Stimulated activated memory B cell treated with anti-CD40 and anti-IgM and Interleukin-4, amounts not matched to agents 10 μg/mL and 1 μg/mL and 100 μg/mL, for 72 hours (primary cell): ENCODE data around the gene UNC93A.
"Not testable (repeated sequence)": the region's sequence is repeated elsewhere in the genome, so short reads cannot be mapped to it uniquely, and the experiment has no call there.

Experiments
- ATAC-seq: fragments of 150-1000 bp; cut with Tn5 transposase; 2 replicates; pipeline ENCODE4 v1.10.0; 2021
- H3K27ac Mint-ChIP-seq: one replicate; pipeline ENCODE4 v1.8.0; 2022; ENCODE audit warnings: mild to moderate bottlenecking, mixed read lengths
- H3K27me3 Mint-ChIP-seq: one replicate; pipeline ENCODE4 v1.8.0; 2022; ENCODE audit warnings: mixed read lengths
- H3K36me3 Mint-ChIP-seq: one replicate; pipeline ENCODE4 v1.8.0; 2022; ENCODE audit warnings: mixed read lengths
- H3K4me1 Mint-ChIP-seq: one replicate; pipeline ENCODE4 v1.8.0; 2022; ENCODE audit warnings: mixed read lengths
- H3K4me3 Mint-ChIP-seq: one replicate; pipeline ENCODE4 v1.8.0; 2022; ENCODE audit warnings: mild to moderate bottlenecking, moderate library complexity, mixed read lengths
- H3K9me3 Mint-ChIP-seq: one replicate; pipeline ENCODE4 v1.8.0; 2022; ENCODE audit warnings: mixed read lengths

UNC93A gene

DNA sequence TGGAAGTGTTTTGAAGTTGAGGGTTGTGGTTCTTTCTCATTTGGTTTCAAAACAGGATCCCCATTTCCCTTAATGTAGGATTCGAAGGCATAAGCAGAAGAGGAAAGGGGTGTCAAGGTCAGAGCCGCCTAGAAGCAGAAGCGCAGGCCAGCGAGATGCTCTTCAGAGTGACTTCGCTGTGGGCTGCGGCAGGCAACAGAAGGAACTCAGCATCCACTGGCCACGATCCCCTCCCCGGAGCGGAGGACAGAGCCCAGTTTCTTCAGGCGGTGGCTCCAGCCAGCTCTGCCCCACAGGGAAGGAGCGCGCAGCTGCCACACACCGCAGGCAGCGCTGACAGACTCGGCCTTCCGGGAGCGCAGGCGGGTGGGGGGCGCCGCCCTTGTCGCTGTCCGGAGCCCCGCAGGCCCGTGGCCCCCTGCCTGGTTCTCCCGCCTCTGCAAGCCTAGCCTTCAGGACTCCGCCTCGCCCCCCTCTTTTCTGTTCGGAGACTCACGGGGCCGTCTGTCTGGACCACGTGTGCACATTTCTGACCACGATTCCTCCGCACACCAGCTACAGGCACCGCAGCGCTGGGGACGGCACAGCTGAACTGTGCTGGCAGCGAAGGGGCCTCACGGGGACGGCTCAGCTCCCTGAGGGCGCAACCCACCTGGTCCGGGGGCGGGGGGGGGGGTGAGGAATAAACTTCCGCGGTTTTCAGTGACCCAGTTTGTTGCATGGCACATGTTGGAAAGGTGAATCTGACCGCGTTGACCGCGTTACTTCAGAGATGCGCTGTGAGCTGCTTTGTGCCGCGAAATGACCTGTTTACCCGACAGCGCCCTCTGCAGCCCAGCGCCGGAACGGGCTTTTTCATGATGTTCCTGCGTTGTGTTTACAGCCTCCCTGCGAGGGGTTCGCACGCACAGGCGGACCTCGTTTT is 59.9 kb downstream of the UNC93A start:
- H3K27me3 Mint-ChIP-seq: peaks cover 42% of the 10 kb centered on the region
- H3K36me3 Mint-ChIP-seq: no peaks in the 10 kb centered on the region
- H3K9me3 Mint-ChIP-seq: no peaks in the 10 kb centered on the region
- H3K4me1 Mint-ChIP-seq: peaks cover 30% of the 10 kb centered on the region
- peak; percentile 84 for ATAC-seq
- peak overlapping the region; percentile 86 for H3K4me3 Mint-ChIP-seq
- H3K27ac Mint-ChIP-seq: peak overlapping the region; percentile 99

DNA sequence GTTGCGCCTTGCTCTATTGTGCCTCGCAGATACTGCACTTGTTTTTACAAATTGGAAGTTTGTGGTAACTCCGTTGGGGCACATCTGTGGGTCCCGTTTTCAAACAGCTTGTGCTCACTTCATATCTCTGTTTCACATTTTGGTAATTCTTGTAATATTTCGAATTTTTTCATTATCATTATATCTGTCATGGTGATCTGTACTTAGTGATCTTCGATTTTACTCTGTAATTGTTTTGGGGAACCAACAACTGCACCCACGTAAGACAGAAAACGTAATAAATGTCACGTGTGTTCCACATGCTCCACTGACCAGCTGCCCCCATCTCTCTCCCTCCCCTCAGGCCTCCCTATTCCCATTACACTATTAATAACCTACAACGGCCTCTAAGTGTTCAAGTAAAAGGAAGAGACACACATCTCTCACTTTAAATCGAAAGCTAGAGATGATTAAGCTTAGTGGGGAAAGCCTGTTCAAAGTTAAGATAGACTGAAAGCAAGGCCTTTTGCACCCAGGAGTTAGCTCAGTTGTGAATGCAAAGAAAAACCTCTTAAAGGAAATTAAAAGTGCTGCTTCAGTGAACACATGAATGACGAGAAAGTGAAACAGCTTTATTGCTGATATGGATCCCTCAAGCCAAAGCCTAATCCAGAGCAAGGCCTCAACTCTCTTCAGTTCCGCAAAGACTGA is 60.7 kb downstream of the UNC93A start:
- peaks cover 41% of the 10 kb centered on the region for H3K27me3 Mint-ChIP-seq
- no peaks in the 10 kb centered on the region for H3K36me3 Mint-ChIP-seq

DNA sequence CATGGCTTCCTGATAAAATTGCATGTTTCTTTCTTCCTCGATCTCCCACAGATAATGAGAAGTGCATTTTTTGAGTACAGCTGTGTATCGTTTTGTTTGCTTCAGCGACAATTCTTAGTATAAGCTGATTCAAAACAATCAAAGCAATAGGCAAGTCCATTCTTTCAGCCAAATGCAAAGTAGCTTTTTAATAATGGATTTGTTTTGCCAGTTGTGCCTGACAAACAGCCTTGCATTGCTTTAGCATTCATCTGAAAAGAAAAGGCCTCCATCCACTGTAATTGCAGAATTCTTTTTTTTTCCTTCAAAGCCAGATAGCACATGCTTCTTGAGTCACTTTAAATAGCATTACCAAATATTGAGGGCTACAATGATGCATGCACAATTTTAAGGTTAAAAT is 65.8 kb downstream of the UNC93A start:
- peaks cover 24% of the 10 kb centered on the region for H3K27me3 Mint-ChIP-seq
- H3K4me1 Mint-ChIP-seq: peaks cover 3% of the 10 kb centered on the region
- no peaks in the 10 kb centered on the region for H3K36me3 Mint-ChIP-seq

More for the DNA sequence above, 60.7 kb downstream of the UNC93A start:
- ATAC-seq: peak; percentile 67
- Mint-ChIP-seq H3K4me1 (peaks cover 30% of the 10 kb centered on the region), H3K9me3 (no peaks in the 10 kb centered on the region), H3K27ac (peak overlapping the region; percentile 99), H3K4me3 (peak overlapping the region; percentile 86)

DNA sequence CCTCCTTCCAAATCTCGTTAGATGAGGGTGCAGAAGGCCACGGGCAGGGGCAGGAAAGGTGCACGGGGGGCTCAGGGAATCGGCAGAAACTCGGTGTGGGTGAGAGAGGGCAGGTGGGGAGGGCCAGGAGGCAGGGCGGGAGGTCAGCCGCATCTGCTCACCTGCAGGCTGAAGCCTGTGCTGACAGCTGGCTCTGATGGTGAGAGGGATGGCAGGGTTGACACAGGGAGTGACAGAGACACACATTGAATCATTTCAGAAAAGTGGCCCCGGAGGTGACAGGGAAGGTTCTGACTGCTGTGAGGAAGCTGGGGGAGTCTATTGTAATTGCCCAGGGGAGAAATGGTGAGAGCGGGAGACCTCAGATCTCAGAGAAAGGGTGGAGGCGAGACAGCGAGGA is 67.3 kb downstream of the UNC93A start:
- H3K9me3 Mint-ChIP-seq, H3K4me3 Mint-ChIP-seq, H3K36me3 Mint-ChIP-seq, H3K27ac Mint-ChIP-seq, H3K4me1 Mint-ChIP-seq: not testable (repeated sequence)
- peak; percentile 27 for ATAC-seq
- H3K27me3 Mint-ChIP-seq: peaks cover 30% of the 10 kb centered on the region

More for the DNA sequence above, 65.8 kb downstream of the UNC93A start:
- Mint-ChIP-seq H3K27ac (no peak overlapping the region), H3K9me3 (no peaks in the 10 kb centered on the region), H3K4me3 (no peak overlapping the region)
- no peak for ATAC-seq

DNA sequence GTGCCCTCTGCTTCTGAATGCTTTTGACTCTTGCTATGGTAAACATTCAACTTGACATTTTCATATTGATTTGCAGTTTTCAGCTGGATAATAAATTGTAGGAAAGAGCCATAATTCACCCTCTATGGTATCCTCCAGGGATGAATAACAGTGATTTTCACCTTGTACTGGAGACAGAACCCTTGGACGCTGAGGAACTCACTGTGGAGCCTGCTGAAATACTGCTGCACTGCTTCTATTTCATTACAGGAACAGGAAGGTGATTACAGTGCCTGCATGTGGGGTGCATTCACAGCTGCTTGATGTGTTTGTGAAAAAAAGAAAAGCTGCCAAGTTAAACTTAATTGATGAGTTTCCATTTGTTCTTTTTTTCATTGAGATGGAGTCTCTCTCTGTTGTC is 70.1 kb downstream of the UNC93A start:
- H3K36me3 Mint-ChIP-seq, H3K4me3 Mint-ChIP-seq, ATAC-seq, H3K4me1 Mint-ChIP-seq, H3K27ac Mint-ChIP-seq, H3K9me3 Mint-ChIP-seq: not testable (repeated sequence)
- peaks cover 41% of the 10 kb centered on the region for H3K27me3 Mint-ChIP-seq
